CD4-positive, alpha-beta T cell treated with Interleukin-15 for 4 hours (primary cell): ENCODE data around the gene SRSF5.

ENCODE experiments used
- DNase-seq: peaks from one replicate; pipeline ENCODE4 v3.0.0-alpha.2; 2020; ENCODE audit warnings: low spot score

Gene SRSF5

DNA sequence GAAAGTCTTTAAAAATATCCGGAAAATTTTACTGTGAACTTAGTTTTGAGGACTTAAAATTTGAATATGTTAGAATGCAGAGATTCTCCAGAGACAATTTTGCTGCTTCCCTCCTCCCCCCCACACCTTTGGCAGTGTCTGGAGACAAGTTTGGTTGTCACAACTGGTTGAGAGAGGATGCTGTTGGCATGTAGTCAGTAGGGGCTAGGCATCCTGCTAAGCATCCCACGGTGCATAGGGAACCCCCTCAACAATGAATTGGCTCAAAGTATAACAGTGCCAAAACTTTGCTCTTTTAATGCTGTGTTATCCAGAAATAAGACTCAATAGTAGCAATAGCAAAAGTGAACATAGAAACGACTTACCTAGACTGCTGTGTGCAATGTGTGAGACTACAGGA lies 3.6 kb downstream of the SRSF5 start:
- no peak for DNase-seq

DNA sequence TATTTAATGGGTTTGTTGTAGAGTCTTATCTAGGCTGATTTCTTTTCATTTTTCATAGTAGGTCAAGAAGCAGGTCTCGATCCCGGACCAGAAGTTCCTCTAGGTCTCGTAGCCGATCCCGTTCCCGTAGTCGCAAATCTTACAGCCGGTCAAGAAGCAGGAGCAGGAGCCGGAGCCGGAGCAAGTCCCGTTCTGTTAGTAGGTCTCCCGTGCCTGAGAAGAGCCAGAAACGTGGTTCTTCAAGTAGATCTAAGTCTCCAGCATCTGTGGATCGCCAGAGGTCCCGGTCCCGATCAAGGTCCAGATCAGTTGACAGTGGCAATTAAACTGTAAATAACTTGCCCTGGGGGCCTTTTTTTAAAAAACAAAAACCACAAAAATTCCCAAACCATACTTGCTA lies 4.2 kb downstream of the SRSF5 start:
- DNase-seq = no peak

DNA sequence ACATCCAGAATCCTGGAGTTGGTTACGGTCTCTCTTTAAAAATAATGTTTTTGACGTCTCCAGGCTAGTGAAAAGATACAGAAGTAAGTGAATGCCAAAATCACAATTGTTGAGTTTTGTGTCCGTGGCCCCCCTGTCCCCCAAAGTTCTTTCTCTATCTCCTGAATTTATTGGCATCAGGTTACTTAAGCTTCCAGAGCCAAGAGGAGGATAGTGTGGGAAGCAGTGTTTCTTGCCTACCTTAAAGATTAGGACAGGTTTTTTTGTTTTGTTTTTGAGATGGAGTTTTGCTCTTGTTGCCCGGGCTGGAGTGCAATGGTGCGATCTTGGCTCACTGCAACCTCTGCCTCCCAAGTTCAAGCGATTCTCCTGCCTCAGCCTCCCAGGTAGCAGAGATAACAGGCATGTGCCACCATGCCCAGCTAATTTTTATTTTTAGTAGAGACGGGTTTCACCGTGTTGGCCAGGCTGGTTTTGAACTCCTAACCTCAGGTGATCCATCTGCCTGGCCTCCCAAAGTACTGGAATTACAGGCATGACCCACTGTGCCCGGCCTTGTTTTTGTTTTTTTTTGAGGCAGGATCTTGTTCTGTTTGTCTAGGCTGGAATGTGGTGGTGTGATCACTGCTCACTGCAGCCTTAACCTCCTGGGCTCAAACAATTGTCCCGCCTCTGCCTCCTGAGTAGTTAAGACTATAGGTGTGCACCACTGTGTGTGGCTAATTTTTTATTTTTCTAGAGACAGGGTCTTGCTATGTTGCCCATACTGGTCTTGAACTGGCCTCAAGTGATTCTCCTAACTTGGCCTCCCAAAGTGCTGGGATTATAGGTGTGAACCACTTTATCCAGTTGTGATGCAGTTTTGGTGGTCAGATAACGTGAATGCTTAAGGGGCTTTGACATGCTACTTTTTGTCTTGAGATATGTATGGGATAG lies 5.4 kb downstream of the SRSF5 start:
- DNase-seq = no peak

DNA sequence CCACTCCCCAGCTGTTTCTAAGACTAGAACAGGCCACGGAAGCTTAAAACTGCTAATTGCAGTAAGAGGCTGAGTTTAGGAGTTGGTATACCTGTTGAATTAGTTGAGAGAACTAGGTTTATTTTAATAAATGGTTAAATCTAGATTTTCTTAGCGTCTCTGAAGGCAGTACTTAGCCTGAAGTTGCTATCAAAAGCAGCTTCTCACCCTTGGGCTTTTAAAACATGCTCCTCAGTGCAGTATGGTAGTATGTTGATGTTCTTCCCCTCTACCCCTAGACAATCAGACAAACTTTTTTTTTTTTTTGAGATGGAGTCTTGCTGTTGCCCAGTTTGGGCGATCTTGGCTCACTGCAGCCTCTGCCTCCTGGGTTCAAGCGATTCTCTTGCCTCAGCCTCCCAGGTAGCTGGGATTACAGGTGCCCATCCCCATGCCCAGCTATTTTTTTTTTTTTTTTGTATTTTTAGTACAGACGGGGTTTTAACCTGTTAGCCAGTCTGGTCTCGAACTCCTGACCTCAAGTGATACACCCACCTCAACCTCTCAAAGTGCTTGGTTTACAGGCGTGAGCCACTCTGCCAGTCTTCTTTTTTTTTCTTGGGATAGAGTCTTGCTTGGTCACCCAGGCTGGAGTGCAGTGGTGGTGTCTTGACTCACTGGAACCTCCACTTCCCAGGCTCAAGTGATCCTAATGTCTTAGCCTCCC lies 6.8 kb downstream of the SRSF5 start:
- DNase-seq = no peak

DNA sequence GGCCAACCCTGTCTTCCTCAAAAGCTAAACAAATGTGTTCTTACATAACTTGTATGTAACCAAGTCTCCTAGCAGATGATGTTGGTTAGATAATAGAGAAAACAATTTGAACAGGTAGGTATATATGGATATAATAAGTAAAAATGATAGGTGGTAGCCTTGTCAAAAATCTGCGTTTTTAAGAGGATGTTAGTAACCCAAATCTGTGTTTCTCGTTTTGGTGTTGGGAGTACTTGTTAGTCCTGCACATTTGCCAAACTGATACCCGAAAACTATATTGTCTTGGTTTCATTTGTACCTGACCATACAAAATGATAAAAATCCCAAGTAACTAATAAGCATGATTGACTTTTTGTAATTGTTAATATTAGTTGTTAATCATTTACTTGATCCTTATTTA lies 8.1 kb downstream of the SRSF5 start:
- no peak for DNase-seq

DNA sequence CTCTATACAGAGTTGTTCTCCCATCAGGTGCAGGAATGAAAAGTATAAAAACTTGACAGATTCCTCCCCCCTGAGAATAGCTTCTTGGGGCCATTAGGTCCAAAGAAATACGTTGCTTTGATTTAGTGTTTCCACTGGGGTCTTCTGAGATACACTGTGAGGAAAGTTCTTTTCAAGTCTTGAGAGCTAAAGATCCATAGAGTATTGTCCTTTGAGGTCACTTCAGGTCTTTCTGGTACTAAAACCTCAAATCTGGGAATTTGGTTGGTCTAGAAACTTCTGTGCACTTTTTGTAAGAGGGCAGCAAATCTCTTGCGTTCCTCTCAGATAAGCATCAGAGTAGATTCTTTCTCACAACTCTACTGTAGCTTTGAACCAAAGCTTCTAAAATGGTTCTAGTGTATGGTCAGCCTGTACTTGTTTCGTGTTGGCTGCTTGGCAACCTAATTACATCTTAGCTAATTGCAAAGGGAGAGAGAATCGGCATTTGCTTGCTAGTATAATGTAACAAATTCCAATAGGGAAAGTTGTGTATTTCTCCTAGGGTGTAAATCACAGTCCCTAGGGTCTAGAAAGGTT lies 10.0 kb downstream of the SRSF5 start:
- no peak for DNase-seq

DNA sequence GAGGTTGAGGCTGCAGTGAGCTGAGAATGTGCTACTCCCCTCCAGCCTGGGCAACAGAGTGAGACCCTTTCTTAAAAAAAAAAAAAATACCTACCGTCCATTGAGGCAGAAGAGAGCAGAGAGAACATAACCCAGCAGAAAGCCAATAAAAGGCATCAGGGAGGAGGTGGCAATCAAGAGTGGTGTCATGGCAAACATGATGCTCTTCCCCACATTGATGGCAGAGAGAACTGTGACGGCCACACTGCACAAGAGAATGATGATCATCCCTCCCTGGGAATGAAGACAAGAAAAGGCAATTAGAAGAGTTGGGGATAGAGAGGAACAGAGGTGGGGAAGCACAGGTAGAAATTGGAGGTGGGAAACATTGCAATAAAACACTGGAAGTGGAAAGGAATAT lies 12.1 kb downstream of the SRSF5 start:
- no peak for DNase-seq

DNA sequence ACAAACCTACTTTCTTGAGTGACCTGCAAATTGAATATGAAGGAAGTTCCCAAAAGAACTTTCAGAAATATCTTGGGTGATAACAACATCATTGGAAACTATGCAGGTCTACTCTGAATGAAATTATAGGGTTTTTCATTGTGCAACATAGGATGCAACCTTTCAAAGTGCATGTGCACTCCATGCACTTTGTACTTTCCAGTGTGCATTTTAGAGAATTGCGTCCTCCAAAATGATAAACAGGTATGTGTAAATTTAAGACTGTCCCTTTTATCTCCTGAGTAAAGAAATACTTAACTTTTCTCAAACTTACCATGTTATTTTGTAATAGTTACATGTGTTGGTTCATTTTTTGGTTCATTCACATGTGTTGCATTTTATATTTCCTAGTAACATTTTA lies 13.2 kb downstream of the SRSF5 start:
- no peak for DNase-seq

DNA sequence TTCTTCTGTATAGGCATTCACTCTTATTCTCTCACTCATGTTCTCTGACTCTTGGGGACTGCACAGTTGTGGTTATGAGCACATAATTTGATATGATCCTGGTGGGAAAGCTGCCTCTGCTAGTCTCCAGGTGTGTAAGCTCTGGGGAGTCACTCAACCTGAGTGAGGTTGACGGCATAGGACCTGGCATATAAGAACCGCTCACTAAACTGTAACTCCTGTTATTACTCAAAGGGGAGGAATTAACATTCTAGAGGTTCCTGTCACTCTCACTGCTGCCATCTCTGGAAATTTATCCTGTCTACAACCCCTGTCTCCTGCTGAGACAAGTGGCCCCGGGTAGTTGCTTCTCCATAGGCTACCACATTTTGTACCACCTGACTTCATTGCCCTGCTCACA lies 14.0 kb downstream of the SRSF5 start:
- DNase-seq = no peak

DNA sequence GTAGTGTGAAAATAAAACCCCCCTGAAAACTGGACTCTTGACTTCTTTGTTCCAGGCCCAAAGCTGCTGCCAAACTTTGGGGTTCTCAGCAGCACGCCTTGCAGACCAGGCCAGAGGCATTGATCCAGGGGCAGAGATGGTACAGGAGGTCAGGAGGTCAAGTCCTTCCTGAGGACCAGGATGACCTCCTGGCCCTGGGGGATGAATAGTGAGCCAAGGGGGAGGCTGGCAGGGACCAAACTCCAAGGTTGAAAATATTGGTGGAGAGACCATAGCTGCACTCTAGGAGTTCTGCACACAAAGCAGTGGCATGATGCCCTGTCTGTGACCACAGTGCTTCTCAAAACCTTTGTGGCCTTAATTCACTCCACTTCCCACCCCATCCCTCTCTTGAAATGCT lies 18.0 kb downstream of the SRSF5 start:
- DNase-seq = no peak

DNA sequence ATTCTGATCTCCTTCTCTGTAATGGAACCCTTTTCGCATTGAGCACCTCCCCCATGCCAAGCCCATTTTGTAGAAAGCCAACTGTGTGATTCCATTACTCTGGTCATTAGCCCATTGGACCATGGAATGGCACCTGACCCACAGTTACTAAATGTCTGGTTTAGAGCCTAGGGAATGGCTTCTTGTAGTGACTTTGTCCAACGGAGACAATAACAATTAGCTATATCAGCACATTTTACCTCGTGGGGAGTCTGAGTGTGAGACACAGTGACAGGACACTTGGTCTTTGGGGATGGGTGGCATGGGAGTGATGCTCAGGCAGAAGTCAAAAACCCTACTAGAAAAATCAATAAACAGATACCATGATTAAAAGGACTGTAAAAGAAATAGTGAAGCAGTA lies 19.7 kb downstream of the SRSF5 start:
- no peak for DNase-seq

DNA sequence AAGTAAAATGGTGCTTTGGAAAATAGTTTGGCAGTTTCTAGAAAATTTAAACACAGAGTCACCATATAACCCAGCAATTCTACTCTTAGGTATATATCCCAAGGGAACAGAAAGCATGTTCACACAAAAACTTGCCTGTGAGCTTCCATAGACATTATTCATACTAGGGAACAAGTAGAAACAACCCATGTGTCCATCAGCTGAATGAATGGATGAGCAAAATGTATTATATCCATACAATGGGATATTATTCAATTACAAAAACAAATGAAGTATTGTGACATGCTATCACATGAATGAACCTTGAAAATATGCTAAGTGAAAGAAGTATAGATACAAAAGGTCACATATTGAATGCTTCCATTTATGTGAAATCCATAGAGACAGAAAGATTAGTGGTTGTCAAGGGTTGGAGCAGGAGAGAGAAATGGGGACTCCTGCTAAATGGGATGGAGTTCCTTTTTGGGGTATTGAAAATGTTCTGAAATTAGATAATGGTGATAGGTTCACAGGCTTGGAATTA lies 22.2 kb downstream of the SRSF5 start:
- no peak for DNase-seq

DNA sequence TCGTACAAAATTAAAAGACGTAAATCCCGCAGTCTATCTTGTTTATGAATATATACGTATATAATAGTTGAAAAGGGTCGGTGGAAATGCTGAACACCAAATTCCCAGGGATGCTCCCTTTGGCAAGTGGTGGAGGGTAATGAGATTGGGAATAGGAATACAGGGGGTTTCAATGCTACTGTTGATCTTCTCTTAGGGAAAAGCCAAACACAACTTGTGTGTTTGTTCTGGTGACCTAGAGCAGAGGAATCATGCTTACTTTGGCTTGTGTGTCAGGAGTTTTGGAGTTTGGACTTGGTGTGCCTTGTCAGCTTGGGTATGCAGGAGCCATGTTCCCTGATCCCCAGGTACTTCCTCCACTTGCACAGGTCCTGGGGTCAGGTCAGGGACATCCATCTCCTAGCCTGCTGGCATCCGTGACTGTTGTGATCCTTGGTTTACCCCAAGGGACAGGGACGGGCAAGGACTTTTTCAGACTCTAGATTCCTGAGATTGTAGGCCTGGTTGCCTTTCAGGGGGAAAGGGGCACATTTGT lies 26.0 kb downstream of the SRSF5 start:
- no peak for DNase-seq

DNA sequence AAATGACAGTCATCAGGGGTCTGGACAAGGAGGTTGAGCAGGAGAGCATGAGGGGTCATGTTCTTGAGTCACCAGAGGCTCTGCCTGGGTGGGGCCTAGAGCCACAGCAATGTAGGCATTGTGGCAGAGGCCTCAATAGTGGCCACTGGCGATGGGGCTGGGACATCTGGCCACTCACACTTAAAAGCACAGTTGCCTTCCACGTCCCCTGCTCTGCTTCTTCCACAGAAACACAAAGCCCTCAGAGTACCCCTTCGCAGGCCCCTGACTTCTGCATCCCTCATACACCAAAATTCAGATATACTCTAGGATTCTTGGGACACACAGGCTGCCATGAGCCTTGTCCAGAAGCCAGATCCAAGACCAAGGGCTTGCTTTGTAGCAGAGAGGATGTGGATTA lies 27.8 kb downstream of the SRSF5 start:
- no peak for DNase-seq

DNA sequence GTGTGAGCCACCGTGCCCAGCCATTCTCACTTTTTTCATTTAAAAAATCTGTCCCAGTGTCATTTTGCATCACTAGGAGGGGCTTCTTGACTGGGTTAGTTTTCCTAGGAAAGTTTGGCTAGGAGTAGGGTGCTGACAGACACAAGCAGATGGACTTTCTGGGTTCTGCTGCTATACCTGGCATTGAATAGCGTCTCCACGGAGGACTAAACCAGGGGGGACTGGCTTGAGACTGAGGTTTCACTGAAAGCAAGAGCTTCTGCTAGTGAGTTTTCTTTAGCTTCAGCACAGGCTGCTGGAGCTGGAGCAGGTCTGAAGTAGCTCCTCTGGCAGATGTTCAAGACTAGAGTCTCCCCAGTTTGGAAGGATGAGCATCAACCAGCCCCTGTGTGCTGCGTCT lies 28.7 kb downstream of the SRSF5 start:
- DNase-seq = no peak

DNA sequence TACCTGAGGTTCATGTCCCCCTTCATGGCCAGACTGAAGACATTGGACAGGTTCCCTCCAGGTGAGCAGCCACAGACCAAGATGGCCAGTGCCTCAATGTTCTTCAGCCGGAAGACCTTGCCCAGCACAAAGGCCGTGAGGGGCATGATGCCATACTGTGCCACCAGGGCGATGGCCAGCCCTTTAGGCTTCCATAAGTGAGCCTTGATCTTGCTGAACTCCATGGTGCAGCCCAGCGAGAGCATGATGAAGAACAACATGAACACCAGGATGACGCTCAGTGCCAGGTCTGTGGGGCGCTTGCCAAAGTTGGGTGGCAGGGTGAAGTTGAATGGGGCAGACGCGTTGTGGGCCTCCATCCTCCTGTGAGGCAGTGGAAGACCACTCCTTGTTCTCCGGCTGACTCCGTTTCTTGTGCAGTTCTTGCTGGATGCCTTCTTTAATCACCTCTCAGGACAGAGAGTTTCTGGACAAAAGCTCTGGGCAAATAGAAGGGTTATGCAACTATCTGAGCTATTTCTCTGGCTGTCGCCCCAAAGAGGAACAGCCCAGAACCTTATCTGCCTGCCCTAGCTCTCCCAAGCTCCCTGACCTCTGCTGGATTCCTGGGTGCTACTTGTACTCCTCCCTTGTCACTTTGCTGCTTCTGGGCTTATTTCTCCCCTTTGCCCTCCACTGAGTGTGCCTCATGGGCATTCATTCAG lies 30.0 kb downstream of the SRSF5 start, which contains the start of gene SLC10A1:
Gene SLC10A1 (minus strand): TSS at position 445 of the 704 bp plus-strand sequence. CDS start 86 bp downstream, at position 359.
- no peak for DNase-seq

DNA sequence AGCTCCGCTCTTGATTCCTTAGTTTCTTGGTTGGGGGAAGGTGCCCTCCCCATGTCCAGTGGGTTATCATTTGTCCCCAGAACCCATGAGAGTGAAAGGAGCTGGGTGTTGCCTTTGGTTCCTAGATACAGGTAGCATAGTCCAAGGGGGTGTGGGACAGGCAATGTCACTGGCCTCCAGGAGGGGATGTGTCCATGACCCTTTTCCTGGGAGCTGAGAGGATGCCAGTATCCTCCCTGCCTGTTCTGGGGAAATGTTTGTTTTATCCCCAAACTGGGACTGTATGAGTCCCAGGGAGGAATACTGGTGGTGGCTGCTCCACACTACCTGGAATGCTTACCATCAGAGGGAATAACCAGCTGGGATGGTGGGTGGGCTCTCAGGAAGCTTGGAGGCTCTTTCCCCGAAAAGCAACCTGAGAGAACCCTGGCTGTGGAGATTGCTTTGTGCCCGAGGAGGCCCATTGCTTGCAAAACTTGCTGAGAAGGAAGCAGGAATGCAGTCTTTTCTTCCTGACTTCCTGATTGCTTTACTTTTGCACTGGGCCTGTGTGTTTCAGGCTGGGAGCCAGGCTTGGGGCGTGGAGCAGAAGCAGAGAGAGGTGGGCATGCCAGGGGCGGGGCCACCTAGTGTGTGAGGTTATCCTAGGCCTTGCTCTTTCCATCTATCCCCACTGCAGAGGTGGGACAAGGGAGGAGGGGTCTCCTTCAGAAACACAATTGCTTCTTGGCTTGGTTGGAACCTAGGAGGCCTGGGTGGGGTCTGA lies 30.8 kb downstream of the SRSF5 start:
- no peak for DNase-seq

DNA sequence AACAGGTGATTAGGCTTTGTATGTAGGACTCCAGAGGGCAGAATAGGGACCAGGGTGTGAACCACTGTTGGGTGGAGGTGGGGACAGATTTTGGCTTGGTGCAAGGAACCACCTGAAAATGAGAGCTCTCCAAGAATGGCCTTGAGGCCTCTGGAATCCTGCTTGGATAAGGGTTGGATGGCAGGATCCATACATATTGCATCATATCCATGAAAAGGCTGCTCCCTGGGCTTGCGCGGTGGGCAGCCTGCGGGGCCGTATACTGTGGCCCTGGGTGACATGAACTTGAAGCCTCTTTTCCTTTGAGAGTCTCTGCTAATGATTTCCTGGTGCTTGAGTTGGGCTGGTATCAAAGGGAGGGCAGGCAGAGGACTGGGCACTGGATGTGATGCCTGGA lies 31.4 kb downstream of the SRSF5 start:
- no peak for DNase-seq

DNA sequence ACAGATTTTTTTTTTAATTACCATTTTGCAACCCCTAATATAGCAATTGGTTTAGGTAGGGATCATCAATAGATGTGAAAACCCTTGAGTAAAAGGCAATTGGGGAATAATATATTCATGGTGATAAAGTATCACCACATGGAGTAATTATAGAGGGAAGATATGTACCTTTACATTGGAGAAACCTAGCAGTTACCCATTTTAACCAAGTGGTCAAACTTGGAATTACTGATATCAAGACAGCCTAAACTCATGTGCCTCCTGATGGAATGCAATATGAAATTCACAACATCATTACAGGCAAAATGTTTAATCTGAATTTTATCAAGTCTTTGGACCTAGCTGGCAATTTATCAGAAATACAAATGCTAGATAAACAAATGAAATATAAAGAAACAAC lies 36.8 kb downstream of the SRSF5 start:
- no peak for DNase-seq

DNA sequence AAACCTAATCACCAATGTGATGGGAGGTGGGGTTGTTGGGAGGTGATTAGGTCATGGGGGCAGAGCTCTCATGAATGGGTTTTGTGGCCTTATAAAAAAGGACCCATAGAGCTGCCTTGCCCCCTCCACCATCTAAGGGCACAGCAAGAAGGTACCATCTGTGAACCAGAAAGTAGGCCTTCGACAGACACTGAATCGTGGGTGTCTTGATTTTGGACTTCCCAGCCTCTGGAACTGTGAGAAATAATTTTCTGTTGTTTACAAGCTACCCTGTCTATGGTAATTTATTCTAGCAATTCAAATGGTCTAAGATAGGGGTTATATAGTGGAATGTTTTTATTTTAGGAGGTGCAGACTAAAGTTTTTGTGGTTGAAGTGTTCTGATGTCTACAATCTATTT lies 38.0 kb downstream of the SRSF5 start:
- DNase-seq = no peak

DNA sequence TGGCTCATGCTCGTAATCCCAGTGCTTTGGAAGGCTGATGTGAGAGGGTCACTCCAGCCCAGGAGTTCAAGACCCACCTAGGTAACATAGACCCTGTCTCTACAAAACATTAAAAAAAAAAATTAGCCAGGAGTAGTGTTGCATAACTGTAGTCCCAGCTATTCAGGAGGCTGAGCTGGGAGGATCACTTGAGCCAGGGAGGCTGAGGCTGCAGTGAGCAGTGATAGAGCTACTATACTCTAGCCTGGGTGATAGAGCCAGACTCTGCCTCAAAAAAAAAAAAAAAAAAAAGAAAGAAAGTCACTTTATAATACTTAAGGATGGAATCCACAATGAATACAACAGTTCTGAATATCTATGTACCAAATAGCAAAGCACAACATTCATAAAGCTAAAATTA lies 40.2 kb downstream of the SRSF5 start:
- no peak for DNase-seq
